Urothelium cell line (cell line): ENCODE results near the gene RPL38.

Source experiments
- DNase-seq: peaks from one replicate; pipeline ENCODE4 v3.0.0; 2011; ENCODE audit warnings: low spot score, mixed read lengths
- FAIRE-seq: peaks from 2 replicates; lab custom pipeline; 2011; peaks lifted over from hg19 to GRCh38; lab: Jason Lieb, UNC

Gene RPL38

GRCh38 chr17:74223901-74224300 is 20.4 kb downstream of the RPL38 start:
- FAIRE-seq (no peak), DNase-seq (no peak)

- no peak for FAIRE-seq
- DNase-seq = no peak
Measured at GRCh38 chr17:74224959-74225725, 21.7 kb downstream of the RPL38 start.

- no peak for DNase-seq
- no peak for FAIRE-seq
Measured at GRCh38 chr17:74226252-74226651, 22.8 kb downstream of the RPL38 start.

- DNase-seq (no peak), FAIRE-seq (no peak)
Measured at GRCh38 chr17:74227271-74228080, 24.0 kb downstream of the RPL38 start.

- DNase-seq (no peak), FAIRE-seq (no peak)
Measured at GRCh38 chr17:74228306-74228978, 25.0 kb downstream of the RPL38 start.

GRCh38 chr17:74230896-74231295 is 27.4 kb downstream of the RPL38 start:
- DNase-seq (no peak), FAIRE-seq (peak; percentile 74)

GRCh38 chr17:74231928-74232907 is 28.7 kb downstream of the RPL38 start:
- DNase-seq (no peak), FAIRE-seq (no peak)

- no peak for DNase-seq
- FAIRE-seq = no peak
Measured at GRCh38 chr17:74233937-74234336, 30.5 kb downstream of the RPL38 start.

- no peak for DNase-seq
- no peak for FAIRE-seq
Measured at GRCh38 chr17:74234486-74234885, 31.0 kb downstream of the RPL38 start.

GRCh38 chr17:74235040-74235581 is 31.6 kb downstream of the RPL38 start:
- DNase-seq = no peak
- no peak for FAIRE-seq

- FAIRE-seq (no peak), DNase-seq (no peak)
Measured at GRCh38 chr17:74235911-74236371, 32.5 kb downstream of the RPL38 start.

- no peak for DNase-seq
Measured at GRCh38 chr17:74237321-74237720, 33.8 kb downstream of the RPL38 start.

GRCh38 chr17:74239172-74239571 is 35.7 kb downstream of the RPL38 start:
- no peak for FAIRE-seq

More at GRCh38 chr17:74237321-74237720, 33.8 kb downstream of the RPL38 start:
- peak; percentile 9 for FAIRE-seq

GRCh38 chr17:74240618-74241205 is 37.2 kb downstream of the RPL38 start:
- FAIRE-seq (no peak), DNase-seq (no peak)

More at GRCh38 chr17:74239172-74239571, 35.7 kb downstream of the RPL38 start:
- DNase-seq = no peak

GRCh38 chr17:74241431-74241830 is 38.0 kb downstream of the RPL38 start:
- DNase-seq (no peak), FAIRE-seq (no peak)

GRCh38 chr17:74241847-74242246 is 38.4 kb downstream of the RPL38 start:
- no peak for DNase-seq
- no peak for FAIRE-seq

GRCh38 chr17:74243013-74243755 is 39.7 kb downstream of the RPL38 start:
- no peak for DNase-seq

GRCh38 chr17:74244128-74244527 is 40.6 kb downstream of the RPL38 start:
- DNase-seq = no peak
- no peak for FAIRE-seq

More at GRCh38 chr17:74243013-74243755, 39.7 kb downstream of the RPL38 start:
- no peak for FAIRE-seq

GRCh38 chr17:74244548-74244947 is 41.1 kb downstream of the RPL38 start:
- DNase-seq = no peak
- FAIRE-seq = no peak
